H1 (cell line): ENCODE data around the gene PRKCD. TPM values are rescaled to one million over a fixed set of nuclear protein-coding genes. Genes with fewer than 3 reads are reported as not detected.

ENCODE experiments used
- KDM5A ChIP-seq: fragments of 200-600 bp; IDR thresholded peaks from 2 replicates; pipeline ENCODE4 v1.7.1; 2012; ENCODE audit warnings: mild to moderate bottlenecking, low read length, inconsistent platforms, mixed read lengths
- polyA plus RNA-seq, 7 experiments: library from polyadenylated mRNA; depleted of rRNA in 3 of 7; stranded (reverse) in 5 of 7; unstranded in 2 of 7; fragments of >200 nt in 5 of 7; fragments of 200-250 nt in 2 of 7; gene quantifications; 1 replicate in 5 of 7; 2 replicates in 1 of 7; 4 replicates in 1 of 7; pipeline versions ENCODE4 v1.2.1 to v1.2.3, GENCODE V29; 2011 to 2013; ENCODE audit warnings: missing spikeins in 2 of 7, mixed read lengths in 2 of 7
- total RNA-seq: library from RNA; stranded (reverse); fragmentation: NEBNext Ultra II Directional; extraction: Animal tissue kit (Norgen Biotek cat#: 25700); gene quantifications from 2 replicates; pipeline ENCODE4 v1.2.1, GENCODE V29; 2021
- TF ChIP-seq, protein P1 (sequence below): IDR thresholded peaks from 2 replicates; pipeline ENCODE4 v1.6.1; 2012; ENCODE audit warnings: inconsistent platforms
- TF ChIP-seq, protein P2 (sequence below): IDR thresholded peaks from 2 replicates; pipeline ENCODE4 v1.6.1; 2012; ENCODE audit warnings: inconsistent platforms

PRKCD gene
- total and polyA plus RNA-seq, 2 of the 8 experiments (the other 6 are each of a cell fraction or from before 2014, with no cell fraction given): 22.6 to 23.9 TPM

- TF ChIP-seq, protein P1, sequence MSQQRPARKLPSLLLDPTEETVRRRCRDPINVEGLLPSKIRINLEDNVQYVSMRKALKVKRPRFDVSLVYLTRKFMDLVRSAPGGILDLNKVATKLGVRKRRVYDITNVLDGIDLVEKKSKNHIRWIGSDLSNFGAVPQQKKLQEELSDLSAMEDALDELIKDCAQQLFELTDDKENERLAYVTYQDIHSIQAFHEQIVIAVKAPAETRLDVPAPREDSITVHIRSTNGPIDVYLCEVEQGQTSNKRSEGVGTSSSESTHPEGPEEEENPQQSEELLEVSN: no peak
- TF ChIP-seq, protein P2, sequence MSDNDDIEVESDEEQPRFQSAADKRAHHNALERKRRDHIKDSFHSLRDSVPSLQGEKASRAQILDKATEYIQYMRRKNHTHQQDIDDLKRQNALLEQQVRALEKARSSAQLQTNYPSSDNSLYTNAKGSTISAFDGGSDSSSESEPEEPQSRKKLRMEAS: no peak
- TF ChIP-seq KDM5A: no peak
Observed at GRCh38 chr3:53218131-53218530, 57.1 kb downstream of the PRKCD start (continued).
